Stomach (tissue), 4 donors: ENCODE data around the gene WDR82.

Experiments used
- POLR2A ChIP-seq, 4 donors: fragments of 450-650 bp; IDR thresholded peaks; one replicate each; pipeline ENCODE4 v1.6.1; 2016; ENCODE audit warnings: antibody characterized with exemption in 4 of 4, control low read depth in 2 of 4, mild to moderate bottlenecking in 1 of 4, moderate library complexity in 1 of 4
- POLR2AphosphoS5 ChIP-seq, 3 donors: sonication (generic); formaldehyde crosslinking; IDR thresholded peaks; one replicate each; pipeline ENCODE4 v1.6.1; 2016; ENCODE audit warnings: antibody characterized with exemption in 3 of 3
- TF ChIP-seq, protein P1 (sequence below), 7 experiments: fragments of 450-650 bp in 4 of 7; fragments of 200-600 bp in 3 of 7; sonication (generic) in 3 of 7; IDR thresholded peaks; one replicate each; pipeline ENCODE4 v1.5.1; 2016 to 2019; ENCODE audit warnings: antibody characterized with exemption in 7 of 7, control low read depth in 2 of 7, mild to moderate bottlenecking in 1 of 7

DNA sequence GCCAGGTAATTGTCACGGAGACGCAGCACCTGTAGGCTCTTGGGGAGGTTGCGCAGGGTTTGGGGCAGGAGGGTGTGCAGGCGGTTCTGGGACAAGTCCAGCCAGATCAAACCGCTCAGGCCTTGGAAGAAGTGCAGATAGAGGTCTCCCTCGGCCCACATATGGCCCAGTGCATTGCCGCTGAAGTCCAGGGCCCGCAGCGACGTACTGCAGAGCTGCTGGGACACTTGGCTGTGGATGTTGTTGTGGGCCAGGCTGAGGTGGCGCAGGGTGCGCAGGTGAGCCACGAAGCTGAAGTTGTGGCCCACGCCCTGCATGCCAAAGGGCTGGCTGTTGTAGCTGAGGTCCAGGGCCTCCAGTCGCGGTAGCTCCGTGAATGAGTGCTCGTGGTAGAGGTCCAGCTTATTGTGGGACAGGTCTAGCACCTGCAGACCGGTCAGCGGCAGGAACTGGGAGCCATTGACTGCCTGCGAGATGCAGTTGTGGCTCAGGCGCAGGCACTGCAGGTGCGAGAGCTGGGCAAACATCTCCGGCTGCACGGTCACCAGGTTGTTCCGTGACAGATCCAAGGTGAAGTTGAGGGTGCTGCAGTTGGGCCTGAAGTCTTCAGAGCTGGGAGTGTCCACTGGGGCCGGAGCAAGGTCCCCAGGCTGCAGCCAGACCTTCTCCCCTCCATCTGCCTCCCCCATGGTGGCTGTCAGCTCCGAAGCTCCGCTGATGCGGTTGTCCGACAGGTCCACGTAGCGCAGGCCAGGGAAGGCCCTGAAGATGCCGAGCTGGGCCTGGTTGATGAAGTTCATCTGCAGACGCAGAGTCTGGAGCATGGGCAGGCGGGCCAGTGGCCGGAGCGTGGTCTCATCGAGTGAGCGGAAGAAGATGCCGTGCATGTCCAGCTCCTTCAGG lies 55.9 kb downstream of the WDR82 start:
- no peak for TF ChIP-seq POLR2AphosphoS5 (IDR thresholded peaks at IDR 0.05)
- TF ChIP-seq, protein P1, sequence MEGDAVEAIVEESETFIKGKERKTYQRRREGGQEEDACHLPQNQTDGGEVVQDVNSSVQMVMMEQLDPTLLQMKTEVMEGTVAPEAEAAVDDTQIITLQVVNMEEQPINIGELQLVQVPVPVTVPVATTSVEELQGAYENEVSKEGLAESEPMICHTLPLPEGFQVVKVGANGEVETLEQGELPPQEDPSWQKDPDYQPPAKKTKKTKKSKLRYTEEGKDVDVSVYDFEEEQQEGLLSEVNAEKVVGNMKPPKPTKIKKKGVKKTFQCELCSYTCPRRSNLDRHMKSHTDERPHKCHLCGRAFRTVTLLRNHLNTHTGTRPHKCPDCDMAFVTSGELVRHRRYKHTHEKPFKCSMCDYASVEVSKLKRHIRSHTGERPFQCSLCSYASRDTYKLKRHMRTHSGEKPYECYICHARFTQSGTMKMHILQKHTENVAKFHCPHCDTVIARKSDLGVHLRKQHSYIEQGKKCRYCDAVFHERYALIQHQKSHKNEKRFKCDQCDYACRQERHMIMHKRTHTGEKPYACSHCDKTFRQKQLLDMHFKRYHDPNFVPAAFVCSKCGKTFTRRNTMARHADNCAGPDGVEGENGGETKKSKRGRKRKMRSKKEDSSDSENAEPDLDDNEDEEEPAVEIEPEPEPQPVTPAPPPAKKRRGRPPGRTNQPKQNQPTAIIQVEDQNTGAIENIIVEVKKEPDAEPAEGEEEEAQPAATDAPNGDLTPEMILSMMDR (IDR thresholded peaks at IDR 0.05): no peak
- TF ChIP-seq POLR2A (IDR thresholded peaks at IDR 0.05): no peak
